Vagina (tissue), 2 donors: ENCODE measurements around the gene IGFBP2.

Source experiments
- CTCF ChIP-seq, 3 experiments: fragments of 450-650 bp in 2 of 3; fragments of 200-600 bp in 1 of 3; sonication (generic) in 1 of 3; IDR thresholded peaks; one replicate each; pipeline ENCODE4 v1.5.1; 2017 to 2019; ENCODE audit warnings: antibody characterized with exemption in 3 of 3, mild to moderate bottlenecking in 2 of 3, moderate library complexity in 2 of 3
- POLR2A ChIP-seq, 2 donors: fragments of 450-650 bp; IDR thresholded peaks; one replicate each; pipeline ENCODE4 v1.6.1; 2017; ENCODE audit warnings: antibody characterized with exemption in 2 of 2, mild to moderate bottlenecking in 2 of 2, moderate library complexity in 2 of 2

GRCh38 chr2:216658757-216659156 is 25.5 kb downstream of the IGFBP2 start:
- TF ChIP-seq CTCF (IDR thresholded peaks at IDR 0.05) = no peak
- no peak for TF ChIP-seq POLR2A (IDR thresholded peaks at IDR 0.05)
